HUDEP-2 (cell line): Measurements from ENCODE around the gene CDH4.
"Not testable (repeated sequence)": the region's sequence is repeated elsewhere in the genome, so short reads cannot be mapped to it uniquely, and the experiment has no call there.

Source experiments
- DNase-seq, 76 experiments: peaks; one replicate each; lab custom pipeline; 2025; ENCODE audit not compliant: unreplicated experiment in 76 of 76; lab: John Stamatoyannopoulos, UW

CDH4 gene

DNA sequence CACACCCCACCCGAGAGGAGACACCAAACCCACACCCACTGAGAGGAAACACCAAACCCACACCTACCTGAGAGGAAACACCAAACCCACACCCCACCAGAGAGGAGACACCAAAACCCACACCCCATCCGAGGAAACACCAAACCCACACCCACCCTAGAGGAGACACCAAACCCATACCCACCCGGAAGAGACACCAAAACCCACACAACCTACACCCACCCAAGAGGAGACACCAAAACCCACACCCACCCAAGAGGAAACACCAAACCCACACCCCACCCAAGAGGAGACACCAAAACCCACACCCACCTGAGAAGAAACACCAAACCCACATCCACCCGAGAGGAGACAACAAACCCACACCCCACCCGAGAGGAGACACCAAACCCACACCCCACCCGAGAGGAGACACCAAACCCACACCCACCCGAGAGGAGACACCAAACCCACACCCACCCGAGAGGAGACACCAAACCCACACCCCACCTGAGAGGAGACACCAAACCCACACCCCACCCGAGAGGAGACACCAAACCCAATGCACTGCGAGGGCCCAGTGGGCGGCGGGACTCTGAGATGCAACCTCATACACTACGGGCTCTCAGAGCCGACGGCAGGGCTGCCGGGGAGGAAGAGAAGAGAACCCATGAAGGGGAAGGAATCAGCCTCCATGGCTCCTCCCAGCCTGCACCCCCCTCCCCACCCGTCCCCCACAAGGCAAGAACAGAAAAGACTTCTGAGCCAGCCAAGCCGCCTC, 730.3 kb downstream of the CDH4 start:
- DNase-seq: no peak

DNA sequence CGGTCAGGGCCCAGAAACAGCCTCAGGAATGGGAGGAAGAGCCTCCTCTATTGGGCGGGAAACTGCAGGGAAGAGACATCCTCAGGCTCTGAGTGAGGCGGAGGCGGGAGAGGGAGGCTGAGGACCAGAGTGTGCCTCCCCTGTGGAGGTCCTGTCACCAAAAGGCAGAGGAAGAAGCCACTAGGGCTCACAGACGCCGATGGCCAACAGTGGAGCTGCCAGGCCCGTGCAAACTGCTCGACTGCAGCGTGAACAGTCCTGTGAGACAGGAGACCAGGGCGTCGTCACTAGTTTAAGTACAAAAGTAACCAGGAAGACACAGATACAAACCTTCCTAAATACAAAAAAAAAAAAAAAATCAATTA, 730.9 kb downstream of the CDH4 start:
- no peak for DNase-seq

DNA sequence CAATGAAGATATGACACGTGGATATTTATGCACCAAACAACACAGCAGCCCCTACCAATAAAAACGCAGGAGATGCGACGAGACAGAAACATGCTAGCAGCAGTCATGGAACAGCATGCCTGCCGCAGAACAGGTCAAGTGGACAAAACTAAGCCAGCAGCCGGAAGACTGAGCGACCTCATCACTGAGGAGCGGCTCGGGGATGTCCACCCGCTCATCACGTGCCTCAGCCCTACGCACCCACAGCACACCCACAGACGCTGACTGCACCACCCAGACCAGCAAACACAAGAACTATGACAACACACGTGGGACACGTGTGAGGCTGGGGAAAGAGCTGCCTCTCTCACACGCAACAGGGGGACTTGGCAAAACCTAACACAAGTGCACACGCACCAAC, 731.9 kb downstream of the CDH4 start:
- no peak for DNase-seq

DNA sequence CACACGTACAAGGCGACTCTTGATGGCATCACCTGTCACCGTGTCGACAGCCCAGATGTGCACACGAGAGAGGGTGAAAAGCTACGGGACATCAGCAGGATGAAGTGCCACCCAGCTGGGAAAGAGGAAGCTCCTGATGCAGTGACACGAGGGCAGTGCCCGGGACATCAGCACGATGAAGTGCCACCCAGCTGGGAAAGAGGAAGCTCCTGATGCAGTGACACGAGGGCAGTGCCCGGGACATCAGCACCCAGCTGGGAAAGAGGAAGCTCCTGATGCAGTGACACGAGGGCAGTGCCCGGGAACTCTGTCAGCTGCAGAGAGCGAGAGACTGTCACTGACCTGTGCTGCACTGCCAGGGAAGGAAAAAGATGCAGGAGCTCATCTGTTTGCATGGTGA, 732.4 kb downstream of the CDH4 start:
- DNase-seq: not testable (repeated sequence)

DNA sequence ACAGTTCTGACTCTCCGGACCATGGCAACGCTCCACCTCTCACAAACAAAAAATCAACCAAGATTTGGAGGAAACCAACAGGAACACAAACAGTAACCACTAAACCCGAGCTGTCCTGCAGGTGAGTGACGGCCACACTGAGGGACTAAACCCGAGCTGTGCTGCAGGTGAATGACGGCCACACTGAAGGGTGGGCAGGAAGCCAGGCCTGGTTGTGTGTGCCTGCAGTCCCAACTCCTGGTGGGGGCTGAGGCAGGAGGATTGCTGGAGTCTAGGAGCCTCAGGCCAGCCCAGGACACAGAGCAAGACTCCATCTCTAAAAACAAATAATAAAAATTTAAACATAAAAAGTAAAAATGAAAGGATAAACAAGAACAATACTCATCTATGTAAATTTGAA, 733.0 kb downstream of the CDH4 start:
- DNase-seq: no peak

DNA sequence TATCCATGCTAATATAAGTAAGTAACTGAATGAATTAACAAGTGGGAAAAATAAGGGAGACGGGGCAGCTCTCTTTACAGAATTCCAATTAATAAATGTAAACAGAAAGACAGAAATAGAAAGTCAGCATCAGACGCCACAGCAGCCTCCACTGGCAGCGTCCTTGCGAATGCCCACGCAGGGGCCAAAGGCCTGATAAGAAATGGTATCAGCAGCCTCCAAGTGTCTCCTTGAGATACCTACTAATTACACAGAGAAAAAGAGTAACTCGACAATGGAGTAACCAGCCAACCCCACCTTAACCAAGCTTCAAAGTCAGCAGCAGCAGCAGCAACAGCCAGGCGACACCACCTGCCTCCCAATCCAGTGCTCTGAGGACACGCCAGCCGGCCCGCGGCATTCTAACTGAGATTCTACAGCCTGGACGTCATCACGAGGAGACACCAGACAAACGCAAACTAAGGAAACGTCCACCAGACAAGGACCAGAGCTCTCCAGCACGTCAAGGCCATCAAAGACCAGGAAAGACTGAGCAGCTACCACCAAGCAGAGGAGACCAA, 734.8 kb downstream of the CDH4 start:
- peak in 44 of 76 experiments; percentile 3 to 66 (median 26) for DNase-seq

DNA sequence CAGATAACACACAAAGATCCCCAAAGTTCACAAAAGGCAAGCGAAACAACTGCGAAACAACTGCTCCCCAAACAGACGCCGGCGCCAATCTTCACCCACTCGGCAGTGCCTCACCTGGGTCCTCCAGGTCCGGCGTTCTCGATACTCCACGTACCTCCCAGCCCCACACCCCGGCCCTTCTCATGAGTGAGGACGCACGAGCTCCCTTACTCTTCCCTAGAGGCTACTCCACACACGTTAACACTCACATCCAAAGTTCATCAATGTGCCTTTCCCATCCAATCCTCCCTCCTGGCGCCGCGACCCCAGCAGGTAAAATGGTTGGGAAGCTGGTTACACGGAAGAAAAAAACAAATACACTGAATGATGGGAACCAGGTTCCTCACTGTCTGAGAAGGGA, 736.6 kb downstream of the CDH4 start:
- DNase-seq: no peak

DNA sequence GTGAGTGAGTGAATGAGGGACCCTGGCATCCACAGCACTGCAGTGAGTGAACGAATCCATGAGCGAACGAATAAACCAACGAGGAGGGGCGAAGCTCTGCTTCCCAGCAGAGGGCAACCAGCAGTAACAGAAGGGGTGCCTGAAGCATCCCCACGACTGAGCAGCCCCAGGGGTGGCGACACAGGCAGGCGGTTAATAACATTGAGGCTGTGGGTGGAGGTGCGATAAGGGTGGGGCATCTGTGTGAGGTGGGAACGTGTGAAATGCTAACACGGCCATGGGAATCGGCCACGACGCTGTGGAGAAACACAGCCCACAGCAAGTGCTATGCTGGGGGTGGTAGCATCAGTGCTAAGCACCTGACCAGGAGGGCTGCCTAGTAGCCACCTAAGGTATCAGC, 737.7 kb downstream of the CDH4 start:
- no peak for DNase-seq
